Measurements from ENCODE around the gene AGXT.
A peak's percentile ranks its signal among the peaks of the same experiment; 100 is the strongest.
"Not testable (repeated sequence)": the region's sequence is repeated elsewhere in the genome, so short reads cannot be mapped to it uniquely, and the experiment has no call there.

Gene AGXT

GRCh38 chr2:240832205-240832727 lies 36.4 kb upstream of the AGXT start:
- Histone ChIP-seq H3K9ac (ENCODE audit: low read length) (no peak overlapping the region), H3K9me3 (ENCODE audit: control insufficient read depth, insufficient read depth, low read depth, low read length) (no peaks in the 10 kb centered on the region), H3K4me1 (ENCODE audit: control insufficient read depth, insufficient read depth, low read length) (no peaks in the 10 kb centered on the region), H3K27me3 (ENCODE audit: control insufficient read depth, insufficient read depth, low read length) (peaks cover 72% of the 10 kb centered on the region), H3K27ac (ENCODE audit: low read depth, low read length) (no peak overlapping the region), H3K36me3 (ENCODE audit: control insufficient read depth, insufficient read depth, low read length) (no peaks in the 10 kb centered on the region), H3K4me3 (ENCODE audit: low read depth, low read length) (peak overlapping the region; percentile 57)

DNA sequence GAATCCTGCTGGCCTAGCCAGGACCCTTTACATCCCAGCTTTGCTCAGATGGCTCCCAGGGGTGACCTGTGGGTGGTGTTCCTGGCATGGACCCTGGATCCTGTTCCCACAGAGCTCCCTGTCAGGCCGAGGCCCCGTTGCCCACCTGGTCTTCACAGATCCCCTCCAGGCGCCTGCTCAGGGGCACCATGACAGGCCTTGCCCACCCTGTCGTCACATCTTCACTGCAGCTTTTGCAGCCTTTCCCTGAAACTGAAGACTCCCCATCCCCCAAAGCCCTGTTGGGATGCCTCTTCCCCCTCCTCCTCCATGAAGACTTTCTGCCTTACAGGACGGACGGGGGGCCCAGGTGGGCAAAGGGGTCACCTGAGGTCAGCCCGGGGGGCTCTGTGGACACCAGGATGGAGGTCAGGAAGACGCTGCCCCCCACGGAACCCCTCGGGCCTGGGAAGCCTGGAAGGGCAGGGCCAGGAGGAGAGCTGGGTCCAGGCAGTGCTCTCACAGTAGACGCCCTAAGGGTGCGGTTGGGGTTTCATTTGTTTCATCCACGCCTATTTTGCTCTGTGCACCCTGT lies 35.6 kb upstream of the AGXT start:
- Histone ChIP-seq H3K9ac (ENCODE audit: low read length) (no peak overlapping the region), H3K27me3 (ENCODE audit: control insufficient read depth, insufficient read depth, low read length) (peaks cover 65% of the 10 kb centered on the region), H3K27ac (ENCODE audit: low read depth, low read length) (no peak overlapping the region), H3K4me1 (ENCODE audit: control insufficient read depth, insufficient read depth, low read length) (no peaks in the 10 kb centered on the region), H3K4me3 (ENCODE audit: low read depth, low read length) (no peak overlapping the region), H3K36me3 (ENCODE audit: control insufficient read depth, insufficient read depth, low read length) (no peaks in the 10 kb centered on the region), H3K9me3 (ENCODE audit: control insufficient read depth, insufficient read depth, low read depth, low read length) (no peaks in the 10 kb centered on the region)

DNA sequence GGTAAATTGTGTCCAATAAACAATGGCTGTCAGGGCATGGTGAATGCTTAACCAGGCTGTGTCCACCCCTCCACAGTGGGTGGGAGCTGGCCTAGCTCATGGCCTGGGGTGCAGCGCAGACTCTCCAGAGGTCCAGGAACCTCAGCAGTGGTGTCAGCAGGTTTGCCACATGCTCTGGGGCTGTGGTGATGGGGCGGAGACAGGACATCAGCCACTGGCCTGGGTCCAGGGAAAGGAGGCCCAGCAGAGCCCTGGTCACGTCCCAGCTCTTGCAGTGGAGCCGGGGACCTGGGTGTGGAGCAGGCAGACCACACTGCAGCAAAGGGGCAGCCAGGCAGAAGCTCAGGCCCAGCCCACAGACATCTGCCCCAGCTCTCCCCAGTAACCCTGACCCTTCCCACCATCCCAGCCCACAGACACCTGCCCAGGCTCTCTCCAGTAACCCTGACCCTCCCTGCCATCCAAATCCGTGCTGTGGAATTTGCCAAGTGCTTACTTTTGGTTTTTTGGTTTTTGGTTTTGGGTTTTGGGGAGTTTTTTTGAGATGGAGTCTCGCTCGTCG lies 34.8 kb upstream of the AGXT start:
- Histone ChIP-seq H3K4me3 (ENCODE audit: low read depth, low read length) (no peak overlapping the region), H3K27me3 (ENCODE audit: control insufficient read depth, insufficient read depth, low read length) (peaks cover 57% of the 10 kb centered on the region), H3K36me3 (ENCODE audit: control insufficient read depth, insufficient read depth, low read length) (no peaks in the 10 kb centered on the region), H3K27ac (ENCODE audit: low read depth, low read length) (no peak overlapping the region), H3K9me3 (ENCODE audit: control insufficient read depth, insufficient read depth, low read depth, low read length) (no peaks in the 10 kb centered on the region), H3K4me1 (ENCODE audit: control insufficient read depth, insufficient read depth, low read length) (no peaks in the 10 kb centered on the region), H3K9ac (ENCODE audit: low read length) (no peak overlapping the region)

DNA sequence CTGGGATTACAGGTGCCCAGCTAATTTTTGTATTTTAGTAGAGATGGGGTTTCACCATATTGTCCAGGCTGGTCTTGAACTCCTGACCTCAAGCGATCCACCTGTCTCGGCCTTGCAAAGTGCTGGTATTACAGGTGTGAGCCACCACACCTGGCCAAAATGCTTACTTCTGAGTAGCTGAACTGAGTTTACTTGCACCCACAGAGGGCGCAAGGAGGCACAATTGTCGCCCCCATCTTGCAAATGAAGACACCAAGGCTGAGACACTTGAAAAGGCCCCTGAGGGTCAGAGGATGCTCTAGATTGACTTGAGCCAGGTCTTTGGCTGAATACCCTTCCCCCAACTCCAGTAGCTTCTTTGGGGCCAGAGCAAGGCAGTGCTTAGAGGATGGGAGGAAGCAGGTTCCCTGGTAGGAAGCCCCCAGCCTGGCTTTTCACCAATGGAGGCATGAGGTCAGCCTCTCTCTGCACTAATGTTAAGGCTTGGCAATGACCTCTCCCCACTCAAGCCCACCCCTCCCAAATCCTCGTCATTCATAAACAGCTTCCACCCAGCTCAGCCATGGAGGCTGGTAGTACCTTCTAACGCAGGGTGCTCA lies 34.1 kb upstream of the AGXT start:
- H3K4me1 ChIP-seq (ENCODE audit: control insufficient read depth, insufficient read depth, low read length), result no peaks in the 10 kb centered on the region
- no peaks in the 10 kb centered on the region for H3K9me3 ChIP-seq (ENCODE audit: control insufficient read depth, insufficient read depth, low read depth, low read length)
- H3K27me3 ChIP-seq (ENCODE audit: control insufficient read depth, insufficient read depth, low read length), result peaks cover 50% of the 10 kb centered on the region
- no peak overlapping the region for H3K27ac ChIP-seq (ENCODE audit: low read depth, low read length)
- H3K4me3 ChIP-seq (ENCODE audit: low read depth, low read length), result no peak overlapping the region
- no peaks in the 10 kb centered on the region for H3K36me3 ChIP-seq (ENCODE audit: control insufficient read depth, insufficient read depth, low read length)
- H3K9ac ChIP-seq (ENCODE audit: low read length), result no peak overlapping the region

DNA sequence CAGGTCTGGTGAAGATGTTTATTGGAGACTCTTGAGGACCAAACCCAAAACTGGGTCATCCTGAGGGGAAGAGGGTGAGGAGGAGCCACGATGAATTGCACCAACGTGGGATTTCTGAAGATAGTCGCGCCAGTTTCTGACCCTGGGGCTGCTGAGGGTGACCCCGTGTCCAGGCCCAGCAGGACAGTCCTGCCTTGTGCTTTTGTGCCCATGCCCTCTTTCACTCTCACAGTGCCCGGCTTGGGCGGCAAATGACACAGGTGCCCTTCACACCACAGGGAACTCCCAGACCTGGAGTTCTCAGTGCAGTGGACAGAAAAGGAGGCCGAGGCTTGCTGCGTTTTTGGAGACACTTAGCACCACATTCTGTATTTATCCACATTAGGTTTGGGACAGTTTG lies 33.1 kb upstream of the AGXT start:
- H3K27me3 ChIP-seq (ENCODE audit: control insufficient read depth, insufficient read depth, low read length), result peaks cover 39% of the 10 kb centered on the region
- H3K9ac ChIP-seq (ENCODE audit: low read length), result no peak overlapping the region
- H3K4me1 ChIP-seq (ENCODE audit: control insufficient read depth, insufficient read depth, low read length), result no peaks in the 10 kb centered on the region
- H3K27ac ChIP-seq (ENCODE audit: low read depth, low read length), result no peak overlapping the region
- H3K4me3 ChIP-seq (ENCODE audit: low read depth, low read length), result no peak overlapping the region
- H3K9me3 ChIP-seq (ENCODE audit: control insufficient read depth, insufficient read depth, low read depth, low read length), result no peaks in the 10 kb centered on the region
- H3K36me3 ChIP-seq (ENCODE audit: control insufficient read depth, insufficient read depth, low read length), result no peaks in the 10 kb centered on the region

- Histone ChIP-seq H3K27ac (ENCODE audit: low read depth, low read length) (no peak overlapping the region), H3K36me3 (ENCODE audit: control insufficient read depth, insufficient read depth, low read length) (no peaks in the 10 kb centered on the region), H3K27me3 (ENCODE audit: control insufficient read depth, insufficient read depth, low read length) (peaks cover 25% of the 10 kb centered on the region), H3K4me3 (ENCODE audit: low read depth, low read length) (no peak overlapping the region), H3K9me3 (ENCODE audit: control insufficient read depth, insufficient read depth, low read depth, low read length) (no peaks in the 10 kb centered on the region), H3K4me1 (ENCODE audit: control insufficient read depth, insufficient read depth, low read length) (no peaks in the 10 kb centered on the region), H3K9ac (ENCODE audit: low read length) (no peak overlapping the region)
Measured at GRCh38 chr2:240836781-240837467, 31.7 kb upstream of the AGXT start.

DNA sequence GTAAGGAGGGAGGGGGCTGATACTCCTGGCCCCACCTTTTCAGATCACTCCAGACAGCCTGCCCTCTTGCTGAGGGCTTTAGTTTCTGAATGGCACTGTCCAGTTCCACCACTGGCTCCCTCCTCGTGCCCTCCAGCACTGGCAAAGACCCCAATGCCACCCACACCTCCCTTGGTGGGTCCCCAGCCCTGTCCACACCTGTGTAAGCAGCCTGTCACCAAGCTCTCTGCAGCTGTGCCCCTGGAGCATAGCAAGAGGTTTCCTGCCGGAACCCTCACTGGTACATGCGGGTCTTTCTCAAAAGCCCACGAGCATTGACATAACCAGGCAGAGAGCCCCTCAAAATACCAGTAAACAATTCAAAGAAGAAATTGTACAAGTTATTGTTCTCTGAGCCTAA lies 31.0 kb upstream of the AGXT start:
- Histone ChIP-seq H3K27ac (ENCODE audit: low read depth, low read length) (no peak overlapping the region), H3K9me3 (ENCODE audit: control insufficient read depth, insufficient read depth, low read depth, low read length) (no peaks in the 10 kb centered on the region), H3K36me3 (ENCODE audit: control insufficient read depth, insufficient read depth, low read length) (no peaks in the 10 kb centered on the region), H3K9ac (ENCODE audit: low read length) (no peak overlapping the region), H3K4me1 (ENCODE audit: control insufficient read depth, insufficient read depth, low read length) (no peaks in the 10 kb centered on the region), H3K27me3 (ENCODE audit: control insufficient read depth, insufficient read depth, low read length) (peaks cover 22% of the 10 kb centered on the region), H3K4me3 (ENCODE audit: low read depth, low read length) (no peak overlapping the region)

- Histone ChIP-seq H3K4me3 (ENCODE audit: low read depth, low read length) (no peak overlapping the region), H3K9me3 (ENCODE audit: control insufficient read depth, insufficient read depth, low read depth, low read length) (no peaks in the 10 kb centered on the region), H3K4me1 (ENCODE audit: control insufficient read depth, insufficient read depth, low read length) (peaks cover 4% of the 10 kb centered on the region; the same call in 1 of the 2 replicates), H3K27me3 (ENCODE audit: control insufficient read depth, insufficient read depth, low read length) (peaks cover 8% of the 10 kb centered on the region; the same call in 1 of the 2 replicates), H3K9ac (ENCODE audit: low read length) (no peak overlapping the region), H3K27ac (ENCODE audit: low read depth, low read length) (no peak overlapping the region), H3K36me3 (ENCODE audit: control insufficient read depth, insufficient read depth, low read length) (no peaks in the 10 kb centered on the region)
Measured at GRCh38 chr2:240839152-240840143, 29.2 kb upstream of the AGXT start.

DNA sequence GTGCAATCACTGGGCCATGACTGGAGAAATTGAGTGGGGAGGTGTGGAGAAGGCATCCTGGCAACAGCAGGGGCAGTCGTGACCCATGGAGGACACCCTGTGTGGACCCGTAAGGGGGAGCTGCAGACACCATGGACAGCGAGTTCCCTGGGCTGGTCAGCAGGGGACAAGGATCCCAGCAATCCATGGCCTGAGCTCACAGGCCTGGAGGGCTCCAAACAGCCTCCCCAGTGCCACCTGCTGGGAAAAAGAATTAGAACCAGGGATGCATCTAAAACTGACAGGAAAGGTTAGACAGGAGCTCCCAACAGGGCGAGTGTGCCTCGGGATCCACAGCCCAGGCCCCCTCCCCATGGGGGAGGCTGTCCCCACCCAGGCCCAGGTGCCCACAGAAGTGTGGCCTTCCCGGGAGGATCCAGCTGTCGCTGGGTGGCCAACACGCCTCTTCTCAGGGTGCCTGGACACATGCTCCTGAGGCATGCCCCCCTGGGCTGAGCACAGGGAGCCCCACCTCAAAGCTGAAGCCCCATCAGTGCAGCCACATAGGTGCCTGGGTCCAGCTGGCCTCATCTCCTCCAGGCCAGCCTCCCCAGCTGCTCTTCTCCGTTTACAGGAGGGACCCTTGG lies 28.1 kb upstream of the AGXT start:
- H3K9ac ChIP-seq (ENCODE audit: low read length), result no peak overlapping the region
- no peak overlapping the region for H3K4me3 ChIP-seq (ENCODE audit: low read depth, low read length)
- H3K4me1 ChIP-seq (ENCODE audit: control insufficient read depth, insufficient read depth, low read length), result peaks cover 4% of the 10 kb centered on the region; the same call in 1 of the 2 replicates
- H3K27me3 ChIP-seq (ENCODE audit: control insufficient read depth, insufficient read depth, low read length), result no peaks in the 10 kb centered on the region
- no peak overlapping the region for H3K27ac ChIP-seq (ENCODE audit: low read depth, low read length)
- peaks cover 7% of the 10 kb centered on the region for H3K9me3 ChIP-seq (ENCODE audit: control insufficient read depth, insufficient read depth, low read depth, low read length)
- H3K36me3 ChIP-seq (ENCODE audit: control insufficient read depth, insufficient read depth, low read length), result no peaks in the 10 kb centered on the region

DNA sequence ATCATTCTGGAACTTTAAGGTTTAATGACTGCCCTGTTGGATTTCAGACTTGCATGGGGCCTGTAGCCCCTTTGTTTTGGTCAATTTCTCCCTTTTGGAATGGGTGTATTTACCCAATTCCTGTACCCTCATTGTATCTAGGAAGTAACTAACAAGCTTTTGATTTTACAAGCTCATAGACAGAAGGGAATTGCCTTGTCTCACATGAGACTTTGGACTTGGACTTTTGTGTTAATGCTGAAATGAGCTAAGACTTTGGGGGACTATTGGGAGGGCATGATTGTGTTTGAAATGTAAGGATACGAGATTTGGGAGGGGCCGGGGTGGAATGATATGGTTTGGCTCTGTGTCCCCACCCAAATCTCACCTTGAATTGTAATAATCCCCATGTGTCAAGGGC lies 22.3 kb upstream of the AGXT start:
- H3K27me3 ChIP-seq (ENCODE audit: control insufficient read depth, insufficient read depth, low read length); H3K27ac ChIP-seq (ENCODE audit: low read depth, low read length); H3K4me1 ChIP-seq (ENCODE audit: control insufficient read depth, insufficient read depth, low read length); H3K9ac ChIP-seq (ENCODE audit: low read length); H3K36me3 ChIP-seq (ENCODE audit: control insufficient read depth, insufficient read depth, low read length); H3K4me3 ChIP-seq (ENCODE audit: low read depth, low read length): not testable (repeated sequence)
- H3K9me3 ChIP-seq (ENCODE audit: control insufficient read depth, insufficient read depth, low read depth, low read length), result peaks cover 14% of the 10 kb centered on the region

Measured in HUES6 (cell line).